OCI-LY7 (cell line): ENCODE measurements around the gene KCNQ1. TPM values are rescaled to one million over a fixed set of nuclear protein-coding genes. Genes with fewer than 3 reads are reported as not detected.

Source experiments
- BruUV-seq: library from RNA; stranded (reverse); fragments of 400-500 nt; replicated peaks from 2 replicates; lab custom pipeline; 2021; lab: Mats Ljungman, UMichigan
- CTCF ChIA-PET: fragments of 300-600 bp; sonication (Branson Sonifier 250); formaldehyde crosslinking; loops from one replicate; lab custom pipeline; 2022; ENCODE audit warnings: antibody characterized with exemption; ENCODE audit not compliant: unreplicated experiment; lab: Charles Lee
- POLR2A ChIA-PET: fragments of 300-600 bp; sonication (Branson Sonifier 250); formaldehyde crosslinking; loops from one replicate; lab custom pipeline; 2022; ENCODE audit warnings: antibody characterized with exemption; lab: Charles Lee
- DNase-seq: peaks from one replicate; pipeline ENCODE4 v3.0.0-alpha.2; 2015; ENCODE audit warnings: low spot score
- H2AFZ ChIP-seq: fragments of 200-600 bp; sonication (generic), shearing (Covaris generic); 2 replicates; pipeline ENCODE4 v1.6.1; 2014; ENCODE audit warnings: mild to moderate bottlenecking, antibody characterized with exemption, low read length, moderate library complexity
- H3K27ac ChIP-seq: fragments of 200-600 bp; sonication (generic); 2 replicates; pipeline ENCODE4 v1.5.1; 2014; ENCODE audit warnings: mixed run types, low read depth, mild to moderate bottlenecking, moderate library complexity, low read length, inconsistent platforms; ENCODE audit not compliant: poor library complexity, severe bottlenecking
- H3K36me3 ChIP-seq: fragments of 200-600 bp; sonication (generic); 2 replicates; pipeline ENCODE4 v1.6.1; 2014; ENCODE audit warnings: mild to moderate bottlenecking, antibody characterized with exemption, low read length, moderate library complexity, mixed read lengths; ENCODE audit not compliant: insufficient read depth
- H3K4me1 ChIP-seq: fragments of 200-600 bp; sonication (generic); 2 replicates; pipeline ENCODE4 v1.5.1; 2014; ENCODE audit warnings: mild to moderate bottlenecking, low read length; ENCODE audit not compliant: insufficient read depth, poor library complexity, severe bottlenecking
- H3K4me2 ChIP-seq: fragments of 200-600 bp; sonication (generic); 2 replicates; pipeline ENCODE4 v1.6.1; 2014; ENCODE audit warnings: mild to moderate bottlenecking, low read length
- H3K4me3 ChIP-seq: fragments of 200-600 bp; sonication (generic); 2 replicates; pipeline ENCODE4 v1.5.1; 2014; ENCODE audit warnings: mild to moderate bottlenecking, low read depth, low read length; ENCODE audit not compliant: poor library complexity, severe bottlenecking
- H3K79me2 ChIP-seq: fragments of 200-600 bp; sonication (generic); 2 replicates; pipeline ENCODE4 v1.6.1; 2016; ENCODE audit warnings: low read depth, mild to moderate bottlenecking, low read length, moderate library complexity, mixed read lengths; ENCODE audit not compliant: insufficient read depth
- H3K9me2 ChIP-seq: fragments of 200-600 bp; sonication (generic); 2 replicates; pipeline ENCODE4 v1.6.1; 2016; ENCODE audit warnings: mild to moderate bottlenecking, low read length, mixed read lengths; ENCODE audit not compliant: insufficient read depth
- H3K9me3 ChIP-seq: fragments of 200-600 bp; sonication (generic); 2 replicates; pipeline ENCODE4 v1.6.1; 2014; ENCODE audit warnings: mild to moderate bottlenecking, mixed run types, low read length, mixed read lengths
- H4K20me1 ChIP-seq: fragments of 200-600 bp; sonication (generic); 2 replicates; pipeline ENCODE4 v1.6.1; 2014; ENCODE audit warnings: mild to moderate bottlenecking, antibody characterized with exemption, low read length, moderate library complexity, mixed read lengths; ENCODE audit not compliant: insufficient read depth
- EZH2phosphoT487 ChIP-seq: fragments of 200-600 bp; sonication (generic); IDR thresholded peaks from 2 replicates; pipeline ENCODE4 v1.6.1; 2018; ENCODE audit warnings: low read depth, borderline replicate concordance, mild to moderate bottlenecking, mixed run types, antibody characterized with exemption, low read length, moderate library complexity, mixed read lengths
- intact Hi-C: fragments of 100-400 bp; cut with micrococcal nuclease; formaldehyde crosslinking; loops from one replicate; pipeline ENCODE4 v1.10.0; 2022; ENCODE audit not compliant: unreplicated experiment
- total RNA-seq, 2 experiments: library from RNA; depleted of rRNA in 1 of 2; stranded (reverse); fragments of >200 nt in 1 of 2; shearing (Covaris generic) in 1 of 2; gene quantifications; 2 replicates each; pipeline ENCODE4 v1.2.3, GENCODE V29; 2014 to 2022
- TF ChIP-seq, protein P1 (sequence below): fragments of 200-600 bp; sonication (generic); conservative IDR thresholded peaks from 2 replicates; pipeline ENCODE4 v1.5.1; 2014; ENCODE audit warnings: mild to moderate bottlenecking, antibody characterized with exemption, low read length, moderate library complexity, mixed read lengths

KCNQ1 gene
- total RNA-seq, 2 experiments from 2014 or later, result 0.22 to 1.3 TPM

DNA sequence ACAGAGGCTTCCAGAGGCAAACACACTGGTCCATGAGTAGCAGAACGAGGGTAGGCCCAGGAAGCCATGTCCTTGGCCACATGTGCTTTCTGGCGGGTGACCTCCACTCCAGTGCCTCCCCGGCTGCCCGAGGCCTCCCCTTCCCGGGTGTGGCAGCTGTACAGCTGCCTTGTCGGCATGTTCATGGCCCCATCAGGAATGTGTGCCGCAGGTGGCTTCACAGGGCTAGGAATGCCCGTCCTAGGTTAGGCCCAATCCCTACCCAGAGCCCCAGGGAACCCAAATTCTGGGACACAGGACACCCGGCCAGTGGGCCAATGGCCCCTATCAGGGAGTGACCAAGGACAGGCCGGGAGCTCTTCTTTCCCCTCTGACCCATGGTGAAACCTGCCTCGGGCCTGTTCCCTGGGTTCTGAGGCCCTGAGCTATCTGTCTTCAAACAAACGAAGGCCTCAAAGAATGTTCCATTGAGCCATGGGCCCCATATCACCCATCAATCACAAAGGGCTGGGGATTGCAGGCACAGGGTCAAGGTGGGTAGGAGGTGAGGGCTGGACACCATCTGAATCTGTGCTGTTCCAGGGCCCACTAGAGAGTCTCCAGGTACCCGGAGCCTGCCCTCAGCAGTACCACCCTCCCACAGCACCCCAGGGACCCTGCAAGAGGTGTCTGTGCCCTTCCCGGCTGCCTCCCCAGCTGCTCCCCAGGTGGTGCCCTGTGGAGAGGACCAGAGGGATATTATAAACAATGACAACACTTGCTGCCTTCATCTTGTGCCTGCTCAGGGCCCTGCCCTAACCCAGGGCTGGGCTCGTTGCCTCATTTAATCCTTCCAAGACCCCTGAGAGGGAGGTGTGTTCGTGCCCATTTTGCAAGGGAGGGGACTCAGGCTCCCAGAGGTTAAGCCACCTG lies 444.8 kb downstream of the KCNQ1 start:
- intact Hi-C loops, result loop anchor here (2.0 to 5.0 kb wide), 2 partner anchors 197 to 461 kb away; no protein-coding TSS in a partner anchor
- Histone ChIP-seq H3K27ac (no peak overlapping the region), H3K36me3 (no peaks in the 10 kb centered on the region), H3K4me2 (no peak overlapping the region), H3K79me2 (no peaks in the 10 kb centered on the region), H3K4me3 (no peak overlapping the region), H4K20me1 (no peaks in the 10 kb centered on the region), H3K9me2 (no peaks in the 10 kb centered on the region), H2AFZ (no peak overlapping the region), H3K4me1 (peaks cover 35% of the 10 kb centered on the region), H3K9me3 (no peaks in the 10 kb centered on the region)
- CTCF ChIA-PET, result no interaction called here
- BruUV-seq, result no TSS peak
- TF ChIP-seq, protein P1, sequence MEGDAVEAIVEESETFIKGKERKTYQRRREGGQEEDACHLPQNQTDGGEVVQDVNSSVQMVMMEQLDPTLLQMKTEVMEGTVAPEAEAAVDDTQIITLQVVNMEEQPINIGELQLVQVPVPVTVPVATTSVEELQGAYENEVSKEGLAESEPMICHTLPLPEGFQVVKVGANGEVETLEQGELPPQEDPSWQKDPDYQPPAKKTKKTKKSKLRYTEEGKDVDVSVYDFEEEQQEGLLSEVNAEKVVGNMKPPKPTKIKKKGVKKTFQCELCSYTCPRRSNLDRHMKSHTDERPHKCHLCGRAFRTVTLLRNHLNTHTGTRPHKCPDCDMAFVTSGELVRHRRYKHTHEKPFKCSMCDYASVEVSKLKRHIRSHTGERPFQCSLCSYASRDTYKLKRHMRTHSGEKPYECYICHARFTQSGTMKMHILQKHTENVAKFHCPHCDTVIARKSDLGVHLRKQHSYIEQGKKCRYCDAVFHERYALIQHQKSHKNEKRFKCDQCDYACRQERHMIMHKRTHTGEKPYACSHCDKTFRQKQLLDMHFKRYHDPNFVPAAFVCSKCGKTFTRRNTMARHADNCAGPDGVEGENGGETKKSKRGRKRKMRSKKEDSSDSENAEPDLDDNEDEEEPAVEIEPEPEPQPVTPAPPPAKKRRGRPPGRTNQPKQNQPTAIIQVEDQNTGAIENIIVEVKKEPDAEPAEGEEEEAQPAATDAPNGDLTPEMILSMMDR, result no peak
- TF ChIP-seq EZH2phosphoT487, result no peak
- POLR2A ChIA-PET, result no interaction called here
- no peak for DNase-seq

DNA sequence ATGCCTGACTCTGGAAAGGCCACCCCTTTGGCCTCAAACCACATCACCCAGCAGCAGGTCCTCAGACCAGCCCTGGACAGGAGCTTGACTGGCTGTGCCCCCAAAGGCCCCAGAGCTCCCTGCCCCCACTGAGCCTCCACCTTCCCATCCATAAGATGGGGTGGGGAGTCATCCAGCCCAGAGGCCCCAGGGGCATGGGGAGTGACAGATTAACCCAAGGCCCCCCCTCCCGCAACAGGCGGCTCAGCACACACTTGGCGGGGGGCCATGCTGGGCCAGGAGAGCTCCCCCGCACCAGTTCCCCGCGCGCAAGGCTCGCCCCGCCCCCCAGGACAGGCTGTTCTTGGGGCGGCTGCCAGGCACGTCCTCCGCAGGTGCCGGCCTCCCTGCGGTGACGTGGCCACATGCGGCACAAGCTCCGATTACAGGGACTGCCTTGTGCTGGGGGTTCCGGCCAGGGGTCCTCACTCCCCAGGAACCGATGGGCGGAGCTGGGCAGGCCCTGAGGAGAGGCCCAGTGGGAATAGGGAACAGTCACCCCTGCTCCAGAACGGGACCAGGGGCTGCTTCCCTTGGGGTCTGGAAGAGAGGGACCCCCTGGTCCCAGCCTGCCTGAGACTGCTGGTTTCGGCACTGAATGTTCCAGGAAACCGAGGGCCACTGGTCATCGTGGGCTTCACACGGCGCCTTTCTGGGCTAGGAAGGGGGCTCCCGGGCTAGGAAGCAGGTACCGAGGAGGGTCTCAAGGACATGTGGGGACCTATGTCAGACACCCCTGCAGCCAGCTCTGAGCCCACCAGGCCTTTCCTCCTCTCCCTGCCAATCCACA lies 445.9 kb downstream of the KCNQ1 start:
- H3K4me2 ChIP-seq, result no peak overlapping the region
- no peak for DNase-seq
- intact Hi-C loops, result no loop called here
- ChIA-PET CTCF (no interaction called here), POLR2A (no interaction called here)
- TF ChIP-seq, protein P1, result no peak
- TF ChIP-seq EZH2phosphoT487, result no peak
- no peaks in the 10 kb centered on the region for H3K36me3 ChIP-seq
- H3K9me2 ChIP-seq, result no peaks in the 10 kb centered on the region
- no peaks in the 10 kb centered on the region for H4K20me1 ChIP-seq
- peaks cover 29% of the 10 kb centered on the region for H3K4me1 ChIP-seq
- H3K4me3 ChIP-seq, result no peak overlapping the region
- H2AFZ ChIP-seq, result no peak overlapping the region
- no peaks in the 10 kb centered on the region for H3K79me2 ChIP-seq
- no peak overlapping the region for H3K27ac ChIP-seq
- no peaks in the 10 kb centered on the region for H3K9me3 ChIP-seq
- no TSS peak for BruUV-seq
